IMR-90 (cell line): ENCODE measurements around the gene HECTD2. TPM values are rescaled to one million over a fixed set of nuclear protein-coding genes. Genes with fewer than 3 reads are reported as not detected.

ENCODE experiments used
- ATAC-seq: fragments of 200-7000 bp; cut with Tn5 transposase; 2 replicates; pipeline ENCODE4 v1.9.1; 2020; ENCODE audit warnings: low read depth, mild to moderate bottlenecking, moderate library complexity
- BruUV-seq: library from RNA; stranded (reverse); fragments of 400-500 nt; replicated peaks from 2 replicates; lab custom pipeline; 2021; lab: Mats Ljungman, UMichigan
- CTCF ChIA-PET: fragments of 300-600 bp; formaldehyde crosslinking; extraction: SDS; loops from one replicate; lab custom pipeline; 2021; ENCODE audit warnings: antibody characterized with exemption; lab: Yijun Ruan, JAX
- POLR2A ChIA-PET: fragments of 300-600 bp; sonication (Branson Sonifier 250); formaldehyde crosslinking; loops from one replicate; lab custom pipeline; 2022; ENCODE audit warnings: antibody characterized with exemption; ENCODE audit not compliant: unreplicated experiment; lab: Charles Lee
- DNase-seq: peaks from one replicate; pipeline ENCODE4 v3.0.0; 2013
- H2AFZ ChIP-seq: replicated peaks from 2 replicates; pipeline ENCODE3; 2013; ENCODE audit warnings: low read length, mild to moderate bottlenecking; ENCODE audit not compliant: poor library complexity
- H2AK5ac ChIP-seq: 2 replicates; pipeline ENCODE4 v1.6.1; 2013; ENCODE audit warnings: low read depth, low read length, inconsistent platforms
- H2AK9ac ChIP-seq: replicated peaks from 2 replicates; pipeline ENCODE3; 2013; ENCODE audit warnings: mild to moderate bottlenecking, low read depth, low read length, moderate library complexity; ENCODE audit not compliant: poor library complexity
- H2BK120ac ChIP-seq: 2 replicates; pipeline ENCODE4 v1.6.1; 2013; ENCODE audit warnings: low read depth, low read length, inconsistent platforms
- H2BK15ac ChIP-seq: 3 replicates; pipeline ENCODE4 v1.6.1; 2013; ENCODE audit warnings: low read depth, low read length, inconsistent platforms
- H2BK20ac ChIP-seq: 2 replicates; pipeline ENCODE4 v1.6.1; 2013; ENCODE audit warnings: low read depth, mild to moderate bottlenecking, inconsistent platforms, low read length, moderate library complexity
- H2BK5ac ChIP-seq: 2 replicates; pipeline ENCODE4 v1.6.1; 2013; ENCODE audit warnings: mild to moderate bottlenecking, low read depth, low read length, inconsistent platforms; ENCODE audit not compliant: poor library complexity, severe bottlenecking
- H3K14ac ChIP-seq: replicated peaks from 2 replicates; pipeline ENCODE4 v1.6.1; 2013; ENCODE audit warnings: low read depth, low read length, inconsistent platforms
- H3K18ac ChIP-seq: 2 replicates; pipeline ENCODE4 v1.6.1; 2013; ENCODE audit warnings: low read depth, low read length, control low read depth
- H3K23ac ChIP-seq: 2 replicates; pipeline ENCODE4 v1.6.1; 2013; ENCODE audit warnings: low read depth, low read length, inconsistent platforms
- H3K27ac ChIP-seq: 2 replicates; pipeline ENCODE4 v1.5.1; 2013; ENCODE audit warnings: mild to moderate bottlenecking, control low read depth, low read length; ENCODE audit not compliant: insufficient read depth
- H3K27me3 ChIP-seq: 2 replicates; pipeline ENCODE4 v1.6.1; 2013; ENCODE audit warnings: low read length; ENCODE audit not compliant: control insufficient read depth, insufficient read depth
- H3K36me3 ChIP-seq: 2 replicates; pipeline ENCODE4 v1.6.1; 2013; ENCODE audit warnings: low read length, mixed read lengths; ENCODE audit not compliant: control insufficient read depth, insufficient read depth
- H3K4ac ChIP-seq: 2 replicates; pipeline ENCODE4 v1.6.1; 2013; ENCODE audit warnings: low read depth, low read length, inconsistent platforms
- H3K4me1 ChIP-seq: 2 replicates; pipeline ENCODE4 v1.6.1; 2013; ENCODE audit warnings: low read length, mixed read lengths; ENCODE audit not compliant: control insufficient read depth, insufficient read depth
- H3K4me2 ChIP-seq: 2 replicates; pipeline ENCODE4 v1.6.1; 2013; ENCODE audit warnings: low read depth, mild to moderate bottlenecking, control low read depth, low read length, moderate library complexity
- H3K4me3 ChIP-seq: 2 replicates; pipeline ENCODE4 v1.5.1; 2013; ENCODE audit warnings: low read depth, mild to moderate bottlenecking, control low read depth, low read length, moderate library complexity; ENCODE audit not compliant: insufficient read depth
- H3K56ac ChIP-seq: 2 replicates; pipeline ENCODE4 v1.6.1; 2013; ENCODE audit warnings: low read length, inconsistent platforms; ENCODE audit not compliant: insufficient read depth; ENCODE audit errors: extremely low read depth
- H3K79me1 ChIP-seq, 2 experiments: 2 replicates each; pipeline ENCODE4 v1.6.1; 2013; ENCODE audit warnings: low read length in 2 of 2, inconsistent platforms in 1 of 2, low read depth in 1 of 2
- H3K9ac ChIP-seq: 2 replicates; pipeline ENCODE4 v1.6.1; 2013; ENCODE audit warnings: low read depth, low read length, control low read depth
- H3K9me1 ChIP-seq: 2 replicates; pipeline ENCODE4 v1.6.1; 2013; ENCODE audit warnings: low read length, inconsistent platforms; ENCODE audit not compliant: insufficient read depth
- H3K9me3 ChIP-seq: 2 replicates; pipeline ENCODE4 v1.6.1; 2013; ENCODE audit warnings: low read length; ENCODE audit not compliant: control insufficient read depth, insufficient read depth
- H4K20me1 ChIP-seq: 2 replicates; pipeline ENCODE4 v1.6.1; 2013; ENCODE audit warnings: low read length, inconsistent platforms; ENCODE audit not compliant: insufficient read depth
- H4K5ac ChIP-seq: 2 replicates; pipeline ENCODE4 v1.6.1; 2013; ENCODE audit warnings: mild to moderate bottlenecking, low read depth, low read length, control low read depth
- H4K8ac ChIP-seq, 2 experiments: 2 replicates each; pipeline ENCODE4 v1.6.1; 2013; ENCODE audit warnings: low read depth in 2 of 2, low read length in 2 of 2, control low read depth in 1 of 2, inconsistent platforms in 1 of 2
- H4K91ac ChIP-seq: 2 replicates; pipeline ENCODE4 v1.6.1; 2013; ENCODE audit warnings: low read depth, low read length, inconsistent platforms; ENCODE audit not compliant: insufficient read depth
- FOS ChIP-seq: fragments of 150-350 bp; IDR thresholded peaks from 2 replicates; pipeline ENCODE4 v1.6.1; 2016; ENCODE audit warnings: low read depth, low read length
- MAFK ChIP-seq: IDR thresholded peaks from 2 replicates; pipeline ENCODE4 v1.6.1; 2012; ENCODE audit warnings: low read depth, low read length, improper control_type of control experiment
- WGBS, 2 experiments: methylation state at CpG; one replicate each; pipeline versions ENCODE4 v1.1.5 to v1.1.7; 2013; ENCODE audit warnings: missing lambda C conversion rate in 2 of 2; ENCODE audit not compliant: insufficient read length in 1 of 2; ENCODE audit errors: extremely low coverage in 2 of 2; 5-methylcytosine and 5-hydroxymethylcytosine counted together
- dilution Hi-C: fragments of 300-500 bp; cut with HindIII; formaldehyde crosslinking; loops from one replicate; pipeline ENCODE4 v1.14.3; 2018; ENCODE audit warnings: low sequenced_read_pairs; ENCODE audit not compliant: unreplicated experiment
- in situ Hi-C: fragments of 300-500 bp; cut with MboI; formaldehyde crosslinking; loops from 3 replicates; pipeline ENCODE4 v1.14.3; 2019; ENCODE audit warnings: low sequenced_read_pairs, inconsistent platforms, mixed read lengths
- intact Hi-C: fragments of 100-400 bp; cut with micrococcal nuclease; formaldehyde crosslinking; loops from 2 replicates; pipeline ENCODE4 v1.10.0; 2022
- polyA plus RNA-seq, 3 experiments: library from polyadenylated mRNA; depleted of rRNA; stranded (reverse); fragments of >200 nt; gene quantifications; 2 replicates each; pipeline ENCODE4 v1.2.3, GENCODE V29; 2012; ENCODE audit warnings: low replicate concordance in 1 of 3
- total RNA-seq: library from RNA; depleted of rRNA; stranded (reverse); fragments of >200 nt; gene quantifications from 2 replicates; pipeline ENCODE4 v1.2.3, GENCODE V29; 2012

Gene HECTD2
- total and polyA plus RNA-seq, 2 of the 4 experiments (the other 2 are of a cell fraction) = 5.2 to 5.9 TPM

DNA sequence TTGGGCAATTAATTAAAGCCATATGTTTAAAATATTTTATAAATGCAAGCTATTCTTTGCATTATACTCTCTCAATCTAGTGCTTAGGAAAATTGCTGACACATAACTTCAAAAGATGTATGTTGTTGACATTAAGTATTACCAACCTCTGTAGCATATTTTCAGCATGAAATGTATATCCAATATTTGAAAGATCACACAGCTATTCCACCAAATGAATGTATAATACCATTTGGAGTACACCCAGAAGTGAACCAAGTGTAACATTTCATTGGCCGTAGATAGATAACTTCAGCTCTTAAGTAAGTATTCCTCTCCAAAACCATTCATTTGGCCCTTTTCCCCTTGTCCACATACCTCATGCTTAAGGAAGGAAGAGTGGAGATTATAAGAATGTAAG is 104.6 kb downstream of the HECTD2 start:
- no peak overlapping the region for H2AK9ac ChIP-seq
- no peak for TF ChIP-seq FOS
- peak; percentile 74 for TF ChIP-seq MAFK
- H3K23ac ChIP-seq = no peak overlapping the region
- no peak overlapping the region for H4K8ac ChIP-seq
- H3K14ac ChIP-seq = no peak overlapping the region
- no peak overlapping the region for H3K4me2 ChIP-seq
- 0 out of 2 replicates have a peak overlapping the region, but pooled peaks have one; percentile 39 for H4K5ac ChIP-seq
- no peak overlapping the region; the same call in 1 of the 2 replicates for H4K91ac ChIP-seq
- in situ Hi-C loops (no loop called here), dilution Hi-C loops (no loop called here), intact Hi-C loops (loop anchor here (5.0 kb wide), 1 partner anchor 118 kb away; the partner anchor contains the start of gene PPP1R3C)
- no TSS peak for BruUV-seq
- H3K36me3 ChIP-seq = 0 out of 2 replicates have a peak, but pooled peaks cover 1% of the 10 kb centered on the region
- no peaks in the 10 kb centered on the region for H3K9me3 ChIP-seq
- no peaks in the 10 kb centered on the region for H3K27me3 ChIP-seq
- ChIA-PET CTCF (interaction anchor here (0.9 kb wide), 1 partner anchor 9 kb away, joined by 3 read pairs; no protein-coding TSS in a partner anchor), POLR2A (no interaction called here)
- no peak overlapping the region for H2BK5ac ChIP-seq
- ATAC-seq (no peak), DNase-seq (peak; percentile 34)
- H4K20me1 ChIP-seq = no peaks in the 10 kb centered on the region
- no peak overlapping the region for H3K9ac ChIP-seq
- H3K9me1 ChIP-seq = peaks cover 4% of the 10 kb centered on the region
- no peak overlapping the region for H2AK5ac ChIP-seq
- H3K79me1 ChIP-seq = no peaks in the 10 kb centered on the region
- no peak overlapping the region for H2AFZ ChIP-seq
- H3K27ac ChIP-seq = peak overlapping the region; percentile 88; the same call in 1 of the 2 replicates
- WGBS, 2 experiments = no CpG with 5 or more reads among the region's 1 CpG
- peaks cover 10% of the 10 kb centered on the region for H3K4me1 ChIP-seq
- no peak overlapping the region for H3K4ac ChIP-seq
- no peak overlapping the region for H2BK20ac ChIP-seq
- H3K4me3 ChIP-seq = no peak overlapping the region
- H2BK15ac ChIP-seq = no peak overlapping the region; the same call in 2 of the 3 replicates
- H3K18ac ChIP-seq = no peak overlapping the region
- no peak overlapping the region for H3K56ac ChIP-seq
- H2BK120ac ChIP-seq = no peak overlapping the region; the same call in 1 of the 2 replicates
